ENCODE measurements around the gene CST9L.

CST9L gene

GRCh38 chr20:23587631-23588030 is 19.3 kb upstream of the CST9L start:
- no peak overlapping the region for H3K27ac ChIP-seq
- no peak for DNase-seq (ENCODE audit: low spot score)
- TF ChIP-seq CTCF (IDR thresholded peaks at IDR 0.05): no peak
- H3K4me3 ChIP-seq: no peak overlapping the region

- no peak overlapping the region for H3K4me3 ChIP-seq
- DNase-seq (ENCODE audit: low spot score): no peak
These were observed 18.6 kb upstream of the CST9L start for GRCh38 chr20:23586735-23587525.

GRCh38 chr20:23585808-23586734 is 17.8 kb upstream of the CST9L start:
- H3K4me3 ChIP-seq: no peak overlapping the region
- no peak for DNase-seq (ENCODE audit: low spot score)

More at GRCh38 chr20:23586735-23587525, 18.6 kb upstream of the CST9L start:
- H3K27ac ChIP-seq: no peak overlapping the region
- TF ChIP-seq CTCF (IDR thresholded peaks at IDR 0.05): no peak

GRCh38 chr20:23585449-23585807 is 17.1 kb upstream of the CST9L start:
- H3K4me3 ChIP-seq: no peak overlapping the region
- H3K27ac ChIP-seq: no peak overlapping the region
- no peak for DNase-seq (ENCODE audit: low spot score)
- TF ChIP-seq CTCF (IDR thresholded peaks at IDR 0.05): no peak

More at GRCh38 chr20:23585808-23586734, 17.8 kb upstream of the CST9L start:
- TF ChIP-seq CTCF (IDR thresholded peaks at IDR 0.05): no peak
- H3K27ac ChIP-seq: no peak overlapping the region

DNA sequence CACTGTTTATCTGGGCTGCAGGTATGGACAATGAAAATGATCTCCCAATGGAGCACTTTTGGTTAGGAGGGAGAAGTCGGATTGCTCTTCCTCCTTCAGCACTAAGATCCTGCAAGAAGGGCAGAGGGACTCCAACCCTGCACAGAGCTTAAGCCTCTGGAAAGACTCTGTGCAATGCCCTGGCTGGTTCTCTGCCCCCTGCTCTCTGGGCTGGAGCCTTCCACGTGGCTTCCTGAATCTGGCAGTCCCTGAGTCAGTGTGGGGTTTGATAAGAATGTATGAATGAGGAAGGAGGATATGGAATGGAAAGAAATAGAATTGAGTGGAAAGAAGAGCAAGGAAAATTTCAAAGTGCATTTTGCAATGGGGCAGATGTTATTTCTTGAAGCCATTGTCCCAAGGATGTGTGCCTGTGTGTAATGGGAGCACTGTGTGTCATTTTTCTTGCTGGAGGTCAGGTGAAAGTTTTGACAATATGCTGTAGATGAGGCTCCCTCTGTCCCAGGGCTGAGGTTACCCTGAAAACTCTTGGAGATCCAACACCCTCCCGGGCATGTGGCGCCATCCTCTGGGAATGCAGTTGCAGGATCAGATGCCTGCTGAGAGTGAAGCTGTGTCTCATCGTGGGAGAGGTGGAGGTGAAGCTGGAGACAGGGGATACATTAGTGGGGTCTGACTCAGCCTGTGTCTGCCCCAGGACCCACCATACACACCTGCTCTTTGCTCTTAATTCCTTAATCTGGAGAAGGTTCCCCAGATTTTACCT is 16.3 kb upstream of the CST9L start:
- Histone ChIP-seq H3K4me3 (no peak overlapping the region), H3K27ac (no peak overlapping the region)
- DNase-seq (ENCODE audit: low spot score): no peak
- no peak for TF ChIP-seq CTCF (IDR thresholded peaks at IDR 0.05)

DNA sequence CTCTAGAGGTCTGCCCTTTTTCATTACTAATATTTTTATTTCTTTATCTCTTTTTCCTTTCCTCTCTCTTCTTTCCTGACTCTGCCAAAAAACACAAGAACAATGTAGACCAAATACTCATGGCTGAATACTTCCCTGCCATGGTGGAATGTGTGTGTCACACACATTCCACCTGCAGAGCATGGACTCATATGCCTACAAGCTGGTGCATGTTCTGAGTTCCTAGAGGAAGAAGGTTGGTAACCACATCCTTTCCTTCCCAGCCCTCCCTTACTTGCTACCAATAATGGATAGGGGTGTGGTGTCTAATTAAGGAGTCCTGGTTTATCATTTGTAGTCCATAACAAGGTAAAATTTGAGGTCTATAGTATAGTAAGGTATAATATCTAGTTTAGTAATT is 15.2 kb upstream of the CST9L start:
- no peak overlapping the region for H3K4me3 ChIP-seq
- H3K27ac ChIP-seq: no peak overlapping the region
- TF ChIP-seq CTCF (IDR thresholded peaks at IDR 0.05): no peak
- DNase-seq (ENCODE audit: low spot score): no peak

Measured in coronary artery (tissue), 2 donors.